RKO (cell line): ENCODE data around the gene STK11IP.

ENCODE experiments used
- DNase-seq: peaks from one replicate; pipeline ENCODE4 v3.0.0-alpha.2; 2016; ENCODE audit warnings: low spot score

Gene STK11IP

GRCh38 chr2:219578811-219579613 is 18.6 kb upstream of the STK11IP start:
- DNase-seq: no peak

- no peak for DNase-seq
Observed at GRCh38 chr2:219581346-219581745, 16.3 kb upstream of the STK11IP start.

- no peak for DNase-seq
Observed at GRCh38 chr2:219591091-219591490, 6.6 kb upstream of the STK11IP start.

- DNase-seq: no peak
Observed at GRCh38 chr2:219592736-219593135, 4.9 kb upstream of the STK11IP start.

- DNase-seq: no peak
Observed at GRCh38 chr2:219593154-219593553, 4.5 kb upstream of the STK11IP start.

GRCh38 chr2:219595256-219595655 is 2.4 kb upstream of the STK11IP start:
- DNase-seq: no peak

- DNase-seq: no peak
Observed at GRCh38 chr2:219596954-219597551, 604 bp upstream of the STK11IP start.

GRCh38 chr2:219598308-219599078 is 836 bp downstream of the STK11IP start:
- no peak for DNase-seq

- no peak for DNase-seq
Observed at GRCh38 chr2:219603771-219604170, 6.1 kb downstream of the STK11IP start.

- DNase-seq: no peak
Observed at GRCh38 chr2:219605607-219605954, 7.9 kb downstream of the STK11IP start.

GRCh38 chr2:219607931-219608330 is 10.3 kb downstream of the STK11IP start:
- no peak for DNase-seq

GRCh38 chr2:219608399-219608964 is 10.8 kb downstream of the STK11IP start:
- no peak for DNase-seq

- DNase-seq: no peak
Observed at GRCh38 chr2:219609149-219609750, 11.6 kb downstream of the STK11IP start.

- DNase-seq: no peak
Observed at GRCh38 chr2:219611306-219611705, 13.6 kb downstream of the STK11IP start.

GRCh38 chr2:219611866-219612576 is 14.4 kb downstream of the STK11IP start:
- no peak for DNase-seq

GRCh38 chr2:219612577-219613286 is 15.1 kb downstream of the STK11IP start:
- DNase-seq: no peak

- DNase-seq: no peak
Observed at GRCh38 chr2:219613461-219614070, 15.9 kb downstream of the STK11IP start.

GRCh38 chr2:219614076-219614860 is 16.6 kb downstream of the STK11IP start:
- no peak for DNase-seq

GRCh38 chr2:219615036-219615435 is 17.4 kb downstream of the STK11IP start:
- no peak for DNase-seq

- no peak for DNase-seq
Observed at GRCh38 chr2:219615894-219616293, 18.2 kb downstream of the STK11IP start.
